H1 (cell line): Measurements from ENCODE around the gene KCTD16.
A peak's percentile ranks its signal among the peaks of the same experiment; 100 is the strongest.

ENCODE experiments used
- BCL11A ChIP-seq, 2 experiments: IDR thresholded peaks; one replicate each; pipeline ENCODE4 v1.6.1; 2011; ENCODE audit warnings: low read depth in 2 of 2, low read length in 2 of 2, mild to moderate bottlenecking in 2 of 2
- CHD1 ChIP-seq: IDR thresholded peaks from 2 replicates; pipeline ENCODE4 v1.6.1; 2012; ENCODE audit warnings: low read depth, low read length, improper control_type of control experiment
- CTCF ChIP-seq, 3 experiments: IDR thresholded peaks; 1 replicate in 2 of 3; 2 replicates in 1 of 3; pipeline versions ENCODE4 v1.5.1 to v1.6.1; 2011; ENCODE audit warnings: low read length in 3 of 3, mild to moderate bottlenecking in 3 of 3, inconsistent platforms in 2 of 3, low read depth in 1 of 3, moderate library complexity in 1 of 3; ENCODE audit not compliant: insufficient read depth in 1 of 3; ENCODE audit errors: control extremely low read depth in 1 of 3
- EZH2 ChIP-seq: fragments of 200-600 bp; sonication (generic); IDR thresholded peaks from 2 replicates; pipeline ENCODE4 v1.7.1; 2012; ENCODE audit warnings: low read depth, mild to moderate bottlenecking, moderate library complexity, low read length, inconsistent platforms; ENCODE audit not compliant: severe bottlenecking
- JUN ChIP-seq: IDR thresholded peaks from 2 replicates; pipeline ENCODE4 v1.6.1; 2011; ENCODE audit warnings: low read depth, mild to moderate bottlenecking, improper control_type of control experiment, low read length
- JUND ChIP-seq: IDR thresholded peaks from 2 replicates; pipeline ENCODE4 v1.6.1; 2011; ENCODE audit warnings: mild to moderate bottlenecking, improper control_type of control experiment, low read length
- MAFK ChIP-seq: IDR thresholded peaks from 2 replicates; pipeline ENCODE4 v1.6.1; 2012; ENCODE audit warnings: low read depth, mild to moderate bottlenecking, improper control_type of control experiment, low read length
- NRF1 ChIP-seq: IDR thresholded peaks from 2 replicates; pipeline ENCODE4 v1.6.1; 2011; ENCODE audit warnings: mild to moderate bottlenecking, low read depth, low read length, improper control_type of control experiment
- POLR2A ChIP-seq, 2 experiments: IDR thresholded peaks; 1 replicate in 1 of 2; 2 replicates in 1 of 2; pipeline ENCODE4 v1.6.1; 2011; ENCODE audit warnings: low read depth in 2 of 2, low read length in 2 of 2, mild to moderate bottlenecking in 2 of 2; ENCODE audit errors: control extremely low read depth in 1 of 2
- POLR2AphosphoS5 ChIP-seq: IDR thresholded peaks from 2 replicates; pipeline ENCODE4 v1.6.1; 2011; ENCODE audit warnings: low read depth, low read length
- RAD21 ChIP-seq, 2 experiments: IDR thresholded peaks in 1 of 2; conservative IDR thresholded peaks in 1 of 2; 2 replicates each; pipeline ENCODE4 v1.6.1; 2011; ENCODE audit warnings: low read depth in 2 of 2, low read length in 2 of 2, improper control_type of control experiment in 1 of 2, inconsistent platforms in 1 of 2, mild to moderate bottlenecking in 1 of 2, moderate library complexity in 1 of 2
- SIN3A ChIP-seq, 2 experiments: IDR thresholded peaks in 1 of 2; conservative IDR thresholded peaks in 1 of 2; 2 replicates each; pipeline ENCODE4 v1.6.1; 2011 to 2012; ENCODE audit warnings: low read length in 2 of 2, improper control_type of control experiment in 1 of 2, low read depth in 1 of 2, mild to moderate bottlenecking in 1 of 2
- ZNF274 ChIP-seq: IDR thresholded peaks from 2 replicates; pipeline ENCODE4 v1.7.0; 2012; ENCODE audit warnings: low read length, borderline replicate concordance; ENCODE audit errors: extremely low read depth
- TF ChIP-seq, protein P1 (sequence below): fragments of 300-600 bp; sonication (generic); IDR thresholded peaks from 2 replicates; pipeline ENCODE4 v1.7.1; 2012; ENCODE audit warnings: low read length, moderate library complexity, mild to moderate bottlenecking, inconsistent platforms; ENCODE audit not compliant: insufficient replicate concordance

- no peak for TF ChIP-seq ZNF274
- peak in 2 of 3 experiments; percentile 53 to 70; a peak in 3 of 4 replicates for TF ChIP-seq CTCF (IDR thresholded peaks at IDR 0.05; ENCODE audit: control extremely low read depth in 1 of 3, insufficient read depth in 1 of 3, low read depth in 1 of 3, low read length in 3 of 3)
- no peak for TF ChIP-seq EZH2
- no peak for TF ChIP-seq POLR2A (IDR thresholded peaks at IDR 0.05; ENCODE audit: control extremely low read depth in 1 of 2, low read depth in 2 of 2, low read length in 2 of 2)
- no peak for TF ChIP-seq NRF1
- TF ChIP-seq SIN3A (conservative IDR thresholded peaks at IDR 0.05 in 1 of 2, IDR thresholded peaks at IDR 0.05 in 1 of 2; ENCODE audit: low read depth in 1 of 2, low read length in 2 of 2) = no peak
- TF ChIP-seq JUN = no peak
- no peak for TF ChIP-seq POLR2AphosphoS5
- TF ChIP-seq BCL11A (IDR thresholded peaks at IDR 0.05; ENCODE audit: low read depth in 2 of 2, low read length in 2 of 2) = no peak
- no peak for TF ChIP-seq CHD1
- TF ChIP-seq, protein P1, sequence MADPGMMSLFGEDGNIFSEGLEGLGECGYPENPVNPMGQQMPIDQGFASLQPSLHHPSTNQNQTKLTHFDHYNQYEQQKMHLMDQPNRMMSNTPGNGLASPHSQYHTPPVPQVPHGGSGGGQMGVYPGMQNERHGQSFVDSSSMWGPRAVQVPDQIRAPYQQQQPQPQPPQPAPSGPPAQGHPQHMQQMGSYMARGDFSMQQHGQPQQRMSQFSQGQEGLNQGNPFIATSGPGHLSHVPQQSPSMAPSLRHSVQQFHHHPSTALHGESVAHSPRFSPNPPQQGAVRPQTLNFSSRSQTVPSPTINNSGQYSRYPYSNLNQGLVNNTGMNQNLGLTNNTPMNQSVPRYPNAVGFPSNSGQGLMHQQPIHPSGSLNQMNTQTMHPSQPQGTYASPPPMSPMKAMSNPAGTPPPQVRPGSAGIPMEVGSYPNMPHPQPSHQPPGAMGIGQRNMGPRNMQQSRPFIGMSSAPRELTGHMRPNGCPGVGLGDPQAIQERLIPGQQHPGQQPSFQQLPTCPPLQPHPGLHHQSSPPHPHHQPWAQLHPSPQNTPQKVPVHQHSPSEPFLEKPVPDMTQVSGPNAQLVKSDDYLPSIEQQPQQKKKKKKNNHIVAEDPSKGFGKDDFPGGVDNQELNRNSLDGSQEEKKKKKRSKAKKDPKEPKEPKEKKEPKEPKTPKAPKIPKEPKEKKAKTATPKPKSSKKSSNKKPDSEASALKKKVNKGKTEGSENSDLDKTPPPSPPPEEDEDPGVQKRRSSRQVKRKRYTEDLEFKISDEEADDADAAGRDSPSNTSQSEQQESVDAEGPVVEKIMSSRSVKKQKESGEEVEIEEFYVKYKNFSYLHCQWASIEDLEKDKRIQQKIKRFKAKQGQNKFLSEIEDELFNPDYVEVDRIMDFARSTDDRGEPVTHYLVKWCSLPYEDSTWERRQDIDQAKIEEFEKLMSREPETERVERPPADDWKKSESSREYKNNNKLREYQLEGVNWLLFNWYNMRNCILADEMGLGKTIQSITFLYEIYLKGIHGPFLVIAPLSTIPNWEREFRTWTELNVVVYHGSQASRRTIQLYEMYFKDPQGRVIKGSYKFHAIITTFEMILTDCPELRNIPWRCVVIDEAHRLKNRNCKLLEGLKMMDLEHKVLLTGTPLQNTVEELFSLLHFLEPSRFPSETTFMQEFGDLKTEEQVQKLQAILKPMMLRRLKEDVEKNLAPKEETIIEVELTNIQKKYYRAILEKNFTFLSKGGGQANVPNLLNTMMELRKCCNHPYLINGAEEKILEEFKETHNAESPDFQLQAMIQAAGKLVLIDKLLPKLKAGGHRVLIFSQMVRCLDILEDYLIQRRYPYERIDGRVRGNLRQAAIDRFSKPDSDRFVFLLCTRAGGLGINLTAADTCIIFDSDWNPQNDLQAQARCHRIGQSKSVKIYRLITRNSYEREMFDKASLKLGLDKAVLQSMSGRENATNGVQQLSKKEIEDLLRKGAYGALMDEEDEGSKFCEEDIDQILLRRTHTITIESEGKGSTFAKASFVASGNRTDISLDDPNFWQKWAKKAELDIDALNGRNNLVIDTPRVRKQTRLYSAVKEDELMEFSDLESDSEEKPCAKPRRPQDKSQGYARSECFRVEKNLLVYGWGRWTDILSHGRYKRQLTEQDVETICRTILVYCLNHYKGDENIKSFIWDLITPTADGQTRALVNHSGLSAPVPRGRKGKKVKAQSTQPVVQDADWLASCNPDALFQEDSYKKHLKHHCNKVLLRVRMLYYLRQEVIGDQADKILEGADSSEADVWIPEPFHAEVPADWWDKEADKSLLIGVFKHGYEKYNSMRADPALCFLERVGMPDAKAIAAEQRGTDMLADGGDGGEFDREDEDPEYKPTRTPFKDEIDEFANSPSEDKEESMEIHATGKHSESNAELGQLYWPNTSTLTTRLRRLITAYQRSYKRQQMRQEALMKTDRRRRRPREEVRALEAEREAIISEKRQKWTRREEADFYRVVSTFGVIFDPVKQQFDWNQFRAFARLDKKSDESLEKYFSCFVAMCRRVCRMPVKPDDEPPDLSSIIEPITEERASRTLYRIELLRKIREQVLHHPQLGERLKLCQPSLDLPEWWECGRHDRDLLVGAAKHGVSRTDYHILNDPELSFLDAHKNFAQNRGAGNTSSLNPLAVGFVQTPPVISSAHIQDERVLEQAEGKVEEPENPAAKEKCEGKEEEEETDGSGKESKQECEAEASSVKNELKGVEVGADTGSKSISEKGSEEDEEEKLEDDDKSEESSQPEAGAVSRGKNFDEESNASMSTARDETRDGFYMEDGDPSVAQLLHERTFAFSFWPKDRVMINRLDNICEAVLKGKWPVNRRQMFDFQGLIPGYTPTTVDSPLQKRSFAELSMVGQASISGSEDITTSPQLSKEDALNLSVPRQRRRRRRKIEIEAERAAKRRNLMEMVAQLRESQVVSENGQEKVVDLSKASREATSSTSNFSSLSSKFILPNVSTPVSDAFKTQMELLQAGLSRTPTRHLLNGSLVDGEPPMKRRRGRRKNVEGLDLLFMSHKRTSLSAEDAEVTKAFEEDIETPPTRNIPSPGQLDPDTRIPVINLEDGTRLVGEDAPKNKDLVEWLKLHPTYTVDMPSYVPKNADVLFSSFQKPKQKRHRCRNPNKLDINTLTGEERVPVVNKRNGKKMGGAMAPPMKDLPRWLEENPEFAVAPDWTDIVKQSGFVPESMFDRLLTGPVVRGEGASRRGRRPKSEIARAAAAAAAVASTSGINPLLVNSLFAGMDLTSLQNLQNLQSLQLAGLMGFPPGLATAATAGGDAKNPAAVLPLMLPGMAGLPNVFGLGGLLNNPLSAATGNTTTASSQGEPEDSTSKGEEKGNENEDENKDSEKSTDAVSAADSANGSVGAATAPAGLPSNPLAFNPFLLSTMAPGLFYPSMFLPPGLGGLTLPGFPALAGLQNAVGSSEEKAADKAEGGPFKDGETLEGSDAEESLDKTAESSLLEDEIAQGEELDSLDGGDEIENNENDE = no peak
- TF ChIP-seq MAFK = no peak
- 0 out of 2 replicates have a peak, but pooled peaks have one; percentile 15 for TF ChIP-seq JUND
- TF ChIP-seq RAD21 (IDR thresholded peaks at IDR 0.05 in 1 of 2, conservative IDR thresholded peaks at IDR 0.05 in 1 of 2; ENCODE audit: low read depth in 2 of 2, low read length in 2 of 2) = peak; percentile 81 to 83
These were observed 28.4 kb upstream of the KCTD16 start for GRCh38 chr5:144142139-144142823.
